ENCODE results near the gene CHCHD4. TPM values are rescaled to one million over a fixed set of nuclear protein-coding genes. Genes with fewer than 3 reads are reported as not detected.

The CHCHD4 gene
- total RNA-seq, 1 experiment from 2014 or later = 13.8 TPM

DNA sequence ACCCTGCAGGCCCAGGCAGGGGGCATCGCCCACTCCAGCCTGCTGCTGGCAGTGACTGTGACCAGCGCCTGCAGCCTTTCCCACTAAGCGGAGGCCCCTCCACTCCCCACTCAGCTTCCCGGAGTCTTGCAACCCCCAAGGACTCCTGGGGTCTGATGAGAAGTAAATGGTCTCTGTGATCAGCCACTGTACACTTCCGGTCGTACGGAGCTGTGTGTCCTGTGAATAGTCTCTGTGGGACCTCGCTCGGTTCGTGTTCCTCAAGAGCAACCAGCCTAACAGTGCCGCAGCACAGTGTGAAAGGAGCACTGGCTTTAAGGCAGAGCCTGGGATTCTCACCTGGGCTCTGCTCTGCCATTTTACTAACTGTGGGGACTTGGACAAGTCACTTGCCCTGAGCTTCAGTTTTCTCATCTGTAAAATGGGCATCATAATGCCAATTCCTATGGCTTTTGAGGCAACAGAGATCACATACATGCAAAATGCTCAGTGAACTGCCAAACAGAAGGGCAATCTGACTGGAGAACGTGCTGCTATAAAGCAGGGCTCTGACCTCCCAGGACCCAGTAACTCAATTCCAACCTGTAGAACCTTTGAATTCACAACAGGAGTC is 26.9 kb upstream of the CHCHD4 start:
- no peak for ATAC-seq
- Histone ChIP-seq H3K27ac (ENCODE audit: low read length) (no peak overlapping the region), H3K4me1 (ENCODE audit: control insufficient read depth, insufficient read depth, low read length) (no peaks in the 10 kb centered on the region), H3K9me3 (ENCODE audit: control insufficient read depth, insufficient read depth, low read depth, low read length) (no peaks in the 10 kb centered on the region), H3K4me3 (ENCODE audit: low read depth in 2 of 2, low read length in 2 of 2) (no peak overlapping the region), H3K36me3 (ENCODE audit: control insufficient read depth, insufficient read depth, low read length) (no peaks in the 10 kb centered on the region; the same call in 1 of the 2 replicates), H3K27me3 (ENCODE audit: control insufficient read depth, insufficient read depth, low read length) (no peaks in the 10 kb centered on the region)
- POLR2A ChIA-PET = no interaction called here
- DNase-seq (ENCODE audit: low read depth, low spot score) = no peak
- CTCF ChIA-PET = no interaction called here
- intact Hi-C loops (cut with micrococcal nuclease; ENCODE audit: unreplicated experiment) = no loop called here
- no TSS peak for BruUV-seq (replicated peaks)
- no peak for TF ChIP-seq REST (IDR thresholded peaks at IDR 0.05; ENCODE audit: insufficient read depth in 1 of 2, low read depth in 2 of 2, low read length in 1 of 2)
- TF ChIP-seq, protein P1, sequence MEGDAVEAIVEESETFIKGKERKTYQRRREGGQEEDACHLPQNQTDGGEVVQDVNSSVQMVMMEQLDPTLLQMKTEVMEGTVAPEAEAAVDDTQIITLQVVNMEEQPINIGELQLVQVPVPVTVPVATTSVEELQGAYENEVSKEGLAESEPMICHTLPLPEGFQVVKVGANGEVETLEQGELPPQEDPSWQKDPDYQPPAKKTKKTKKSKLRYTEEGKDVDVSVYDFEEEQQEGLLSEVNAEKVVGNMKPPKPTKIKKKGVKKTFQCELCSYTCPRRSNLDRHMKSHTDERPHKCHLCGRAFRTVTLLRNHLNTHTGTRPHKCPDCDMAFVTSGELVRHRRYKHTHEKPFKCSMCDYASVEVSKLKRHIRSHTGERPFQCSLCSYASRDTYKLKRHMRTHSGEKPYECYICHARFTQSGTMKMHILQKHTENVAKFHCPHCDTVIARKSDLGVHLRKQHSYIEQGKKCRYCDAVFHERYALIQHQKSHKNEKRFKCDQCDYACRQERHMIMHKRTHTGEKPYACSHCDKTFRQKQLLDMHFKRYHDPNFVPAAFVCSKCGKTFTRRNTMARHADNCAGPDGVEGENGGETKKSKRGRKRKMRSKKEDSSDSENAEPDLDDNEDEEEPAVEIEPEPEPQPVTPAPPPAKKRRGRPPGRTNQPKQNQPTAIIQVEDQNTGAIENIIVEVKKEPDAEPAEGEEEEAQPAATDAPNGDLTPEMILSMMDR (IDR thresholded peaks at IDR 0.05) = no peak
- no peak for TF ChIP-seq TCF7L2 (IDR thresholded peaks at IDR 0.05; ENCODE audit: low read depth, low read length)
- TF ChIP-seq POLR2AphosphoS5 (IDR thresholded peaks at IDR 0.05; ENCODE audit: low read depth, low read length) = no peak
- no peak for TF ChIP-seq SIN3A (IDR thresholded peaks at IDR 0.05; ENCODE audit: borderline replicate concordance, insufficient read depth, low read depth, low read length)
- in situ Hi-C loops (cut with HindIII; ENCODE audit: low pct_unique_long_range_greater_than_20kb, low sequenced_read_pairs) = no loop called here

DNA sequence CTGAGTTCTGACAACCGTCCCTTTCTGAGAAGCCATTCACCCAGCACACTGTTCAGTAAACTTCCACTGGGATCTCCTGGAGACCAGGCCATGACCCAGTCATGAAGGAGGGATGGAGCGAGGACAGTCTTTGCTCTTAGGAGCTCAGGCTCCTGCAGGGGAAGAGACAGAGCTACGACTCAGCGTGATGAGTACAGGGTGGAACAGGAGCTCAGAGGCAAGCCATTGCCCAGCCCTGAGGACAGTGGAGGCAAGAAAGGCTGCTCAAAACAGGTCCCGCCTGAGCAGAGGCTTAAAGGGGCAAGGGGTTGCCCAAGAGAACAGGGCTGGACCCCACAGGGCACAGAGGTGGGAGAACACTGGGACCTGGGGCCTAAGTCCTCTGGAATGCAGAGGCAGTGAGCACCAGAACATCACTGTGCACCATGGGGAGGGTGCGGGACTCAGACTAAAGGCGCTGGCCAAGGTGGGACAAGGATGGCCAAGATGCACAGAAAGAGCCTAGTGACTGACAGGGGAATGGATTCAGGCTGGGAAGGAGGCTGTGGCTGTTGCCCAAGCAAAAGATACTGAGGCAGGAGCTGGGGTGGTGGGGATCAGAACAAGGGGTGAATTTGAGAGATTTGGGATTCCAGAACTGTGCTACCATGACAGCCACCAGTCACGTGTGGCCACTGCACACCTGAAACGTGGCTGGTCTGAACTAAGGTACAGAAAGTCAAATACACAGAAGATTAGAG is 26.0 kb upstream of the CHCHD4 start:
- Histone ChIP-seq H3K27me3 (ENCODE audit: control insufficient read depth, insufficient read depth, low read length) (no peaks in the 10 kb centered on the region), H3K4me1 (ENCODE audit: control insufficient read depth, insufficient read depth, low read length) (no peaks in the 10 kb centered on the region; the same call in 1 of the 2 replicates), H3K4me3 (ENCODE audit: low read depth in 2 of 2, low read length in 2 of 2) (no peak overlapping the region), H3K36me3 (ENCODE audit: control insufficient read depth, insufficient read depth, low read length) (no peaks in the 10 kb centered on the region; the same call in 1 of the 2 replicates), H3K9me3 (ENCODE audit: control insufficient read depth, insufficient read depth, low read depth, low read length) (no peaks in the 10 kb centered on the region), H3K27ac (ENCODE audit: low read length) (no peak overlapping the region)
- no peak for DNase-seq (ENCODE audit: low read depth, low spot score)
- no peak for ATAC-seq
- intact Hi-C loops (cut with micrococcal nuclease; ENCODE audit: unreplicated experiment) = no loop called here
- POLR2A ChIA-PET = no interaction called here
- no TSS peak for BruUV-seq (replicated peaks)
- CTCF ChIA-PET = no interaction called here
- TF ChIP-seq POLR2AphosphoS5 (IDR thresholded peaks at IDR 0.05; ENCODE audit: low read depth, low read length) (no peak), REST (IDR thresholded peaks at IDR 0.05; ENCODE audit: insufficient read depth in 1 of 2, low read depth in 2 of 2, low read length in 1 of 2) (no peak), SIN3A (IDR thresholded peaks at IDR 0.05; ENCODE audit: borderline replicate concordance, insufficient read depth, low read depth, low read length) (no peak), TCF7L2 (IDR thresholded peaks at IDR 0.05; ENCODE audit: low read depth, low read length) (no peak)
- TF ChIP-seq, protein P1 (IDR thresholded peaks at IDR 0.05) = no peak
- in situ Hi-C loops (cut with HindIII; ENCODE audit: low pct_unique_long_range_greater_than_20kb, low sequenced_read_pairs) = no loop called here

All from Panc1 (cell line).